NCI-H526 treated with DMSO at 0.1 percent for 48 hours (cell line): ENCODE results near the gene CLIC1.

Source experiments
- DNase-seq: peaks from one replicate; lab custom pipeline; 2025; lab: John Stamatoyannopoulos, UW

The CLIC1 gene

DNA sequence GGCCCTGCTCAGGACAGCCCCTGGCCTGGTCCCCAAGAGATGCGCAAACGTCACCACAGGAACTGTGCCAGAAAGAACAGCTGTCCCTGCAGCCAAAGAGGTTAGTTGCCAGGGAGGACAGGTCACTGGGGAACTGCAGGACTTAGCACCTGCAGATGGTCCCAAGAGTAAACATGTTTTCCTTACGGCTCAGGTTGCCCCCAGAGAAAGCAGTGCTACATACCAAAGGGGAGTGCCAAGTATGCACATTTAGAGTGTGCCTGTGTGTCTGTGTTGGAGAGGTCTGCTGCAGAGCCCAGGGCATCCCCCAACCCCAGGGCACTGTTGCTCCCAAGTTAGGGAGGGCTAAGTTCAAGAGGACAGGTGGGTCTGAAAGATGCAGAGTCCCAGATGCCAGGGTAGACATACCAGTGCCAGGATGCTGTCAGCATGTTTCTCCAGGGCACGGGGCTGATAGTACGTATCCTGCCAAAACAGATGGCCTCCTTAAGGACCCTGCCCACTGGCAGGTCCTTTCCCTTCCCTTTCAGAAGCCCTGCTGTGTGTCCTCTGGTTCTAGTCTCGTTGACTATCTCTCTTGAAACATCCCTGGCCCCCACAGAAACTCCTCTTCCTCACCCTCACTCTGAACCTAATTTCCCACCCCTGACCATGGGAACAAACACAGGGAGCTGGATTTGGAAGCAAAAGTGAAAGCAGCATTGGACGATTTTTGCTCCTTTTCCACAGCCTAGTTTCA, 34.5 kb downstream of the CLIC1 start:
- DNase-seq, result no peak

GRCh38 chr6:31700740-31701401, 35.5 kb downstream of the CLIC1 start:
- DNase-seq, result no peak

DNA sequence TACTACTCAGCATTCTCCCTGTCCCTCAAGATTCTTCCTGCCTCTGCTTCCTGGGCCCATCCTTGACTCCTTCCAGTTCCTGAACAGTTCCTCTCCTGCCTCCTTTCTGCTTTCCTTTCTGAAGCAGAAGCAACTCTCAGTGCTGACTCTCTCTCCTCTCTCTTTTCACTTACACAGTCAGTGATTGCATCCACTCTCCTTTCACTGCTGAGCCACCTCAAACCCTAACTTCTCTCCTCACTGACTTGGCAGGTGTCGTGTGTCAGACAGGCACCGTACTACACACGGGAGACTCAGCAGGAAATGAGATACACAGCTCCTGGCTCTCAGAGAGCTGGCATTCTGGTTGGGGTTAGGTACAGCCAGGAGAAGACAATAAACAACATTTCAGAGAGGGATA, 38.8 kb downstream of the CLIC1 start:
- no peak for DNase-seq

DNA sequence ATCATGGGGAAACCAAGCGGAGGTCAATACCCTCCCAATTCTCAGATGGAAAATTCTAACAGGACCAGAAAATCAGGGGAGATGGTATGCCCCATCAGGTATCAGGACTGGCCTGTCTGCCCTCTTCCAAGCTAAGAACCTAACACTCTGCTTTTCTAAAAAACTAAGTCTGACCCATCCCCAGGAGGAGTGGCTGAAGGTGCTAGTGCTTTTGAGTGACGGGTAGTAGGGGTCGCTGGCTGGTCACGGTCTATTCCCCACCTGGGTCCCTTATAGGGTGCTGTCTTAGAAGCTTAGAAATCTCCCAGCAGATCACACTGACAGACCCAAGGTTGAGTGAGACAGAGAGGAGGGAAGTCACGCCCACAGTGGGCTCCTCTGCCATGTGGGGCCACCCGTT, 42.8 kb downstream of the CLIC1 start:
- no peak for DNase-seq

DNA sequence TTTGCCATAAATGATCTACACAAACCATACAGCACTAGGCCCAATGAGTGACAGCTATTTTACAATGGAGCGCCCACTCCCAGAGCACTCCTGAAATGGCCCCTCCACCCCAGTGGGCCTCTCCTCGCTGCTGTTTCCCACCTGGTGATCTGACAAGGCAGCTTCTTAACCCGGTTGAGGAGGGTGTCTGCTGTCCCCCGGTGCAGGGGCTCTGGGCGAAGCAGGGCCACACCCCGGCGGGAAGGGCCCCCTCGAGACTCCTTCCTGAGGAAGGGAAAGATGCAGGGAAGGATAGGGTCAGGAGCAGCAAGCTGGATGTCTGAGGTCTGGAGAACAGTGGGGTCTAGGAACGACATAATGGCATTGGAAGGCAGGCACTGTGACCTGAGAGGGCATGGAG, 43.4 kb downstream of the CLIC1 start:
- DNase-seq, result no peak

GRCh38 chr6:31692353-31692752, 44.0 kb downstream of the CLIC1 start:
- DNase-seq, result no peak

DNA sequence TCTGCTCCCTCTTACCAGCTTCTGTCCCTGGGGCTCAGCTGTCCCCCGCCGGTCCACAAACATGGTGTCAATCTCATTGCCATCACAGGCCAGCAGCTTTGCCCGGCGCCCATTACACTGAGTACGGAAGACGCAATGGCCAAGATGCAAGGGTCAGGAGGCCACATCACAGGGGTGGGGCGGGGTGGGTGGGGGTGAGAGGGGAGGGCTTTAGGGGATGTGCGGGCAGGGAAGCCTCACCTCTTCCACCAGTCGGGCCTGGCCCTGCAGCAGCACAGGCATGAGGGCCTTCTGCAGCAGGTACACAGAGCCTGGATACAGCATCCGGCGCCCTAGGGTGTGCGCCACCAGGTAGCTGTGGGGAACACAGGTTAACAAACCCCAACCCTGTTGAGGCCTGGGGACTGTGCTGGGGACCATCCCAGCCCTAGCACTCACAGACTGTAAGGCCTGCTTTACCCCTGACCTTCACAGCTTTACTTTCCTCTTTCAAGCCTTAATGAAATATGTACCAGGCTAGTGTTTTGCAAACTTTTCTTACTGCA, 44.7 kb downstream of the CLIC1 start:
- DNase-seq, result no peak

DNA sequence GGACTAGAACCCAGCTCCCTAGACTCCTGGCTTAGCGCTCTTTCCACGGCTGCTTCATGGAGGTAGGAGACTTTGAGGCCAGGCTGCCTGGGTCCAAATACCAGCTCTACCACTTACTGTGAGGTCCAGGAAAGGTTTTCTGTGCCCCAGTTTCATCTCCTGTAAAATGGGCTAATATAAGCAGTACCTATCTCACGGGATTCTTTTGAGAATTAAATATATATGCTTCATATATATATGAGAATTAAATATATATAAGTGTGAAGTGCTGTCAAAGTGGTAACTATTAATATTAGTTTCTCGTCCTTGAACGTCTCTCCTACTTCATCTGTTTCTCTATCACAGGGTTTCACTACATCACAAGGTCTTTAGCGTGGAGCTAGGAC, 45.3 kb downstream of the CLIC1 start:
- no peak for DNase-seq

DNA sequence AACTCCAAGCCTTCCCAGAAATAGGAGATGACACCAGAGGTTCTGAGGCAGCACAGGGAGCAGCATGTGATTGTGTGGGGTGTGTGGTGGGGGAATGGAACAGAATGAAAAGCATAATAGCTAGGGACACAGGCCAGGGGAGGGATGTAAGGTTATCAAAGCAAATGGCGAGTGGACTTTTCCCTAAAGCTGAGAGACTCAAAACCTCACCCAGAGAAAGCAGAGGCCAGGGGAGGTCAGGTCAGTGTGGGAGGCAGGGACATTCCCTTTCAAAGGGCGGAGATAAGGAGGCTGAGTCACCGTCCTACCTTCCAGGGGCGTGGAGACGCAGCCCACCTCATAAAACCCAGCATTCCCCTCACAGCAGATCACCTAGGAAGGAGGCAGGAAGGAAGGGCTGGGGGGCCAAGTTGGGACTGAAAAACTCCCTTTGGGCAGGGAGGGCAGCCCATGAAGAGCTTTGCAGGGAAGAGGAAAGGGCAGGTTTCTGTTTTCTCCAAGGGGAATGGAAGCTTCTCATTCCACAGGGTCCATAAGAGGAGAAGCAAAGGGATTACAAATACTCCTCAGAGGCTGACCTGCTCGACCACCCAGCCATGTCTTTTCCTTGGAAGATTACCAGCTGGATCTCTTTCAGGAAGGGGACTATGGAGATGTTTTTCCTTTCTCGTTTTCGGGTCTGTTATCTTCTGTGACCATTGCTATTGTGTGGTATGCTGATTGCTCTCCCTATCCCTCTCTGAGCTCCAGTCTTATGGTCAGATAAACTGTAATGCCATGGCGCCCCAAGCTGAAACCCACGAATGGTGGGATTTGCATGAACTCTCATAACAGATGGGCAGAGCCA, 45.9 kb downstream of the CLIC1 start:
- no peak for DNase-seq

DNA sequence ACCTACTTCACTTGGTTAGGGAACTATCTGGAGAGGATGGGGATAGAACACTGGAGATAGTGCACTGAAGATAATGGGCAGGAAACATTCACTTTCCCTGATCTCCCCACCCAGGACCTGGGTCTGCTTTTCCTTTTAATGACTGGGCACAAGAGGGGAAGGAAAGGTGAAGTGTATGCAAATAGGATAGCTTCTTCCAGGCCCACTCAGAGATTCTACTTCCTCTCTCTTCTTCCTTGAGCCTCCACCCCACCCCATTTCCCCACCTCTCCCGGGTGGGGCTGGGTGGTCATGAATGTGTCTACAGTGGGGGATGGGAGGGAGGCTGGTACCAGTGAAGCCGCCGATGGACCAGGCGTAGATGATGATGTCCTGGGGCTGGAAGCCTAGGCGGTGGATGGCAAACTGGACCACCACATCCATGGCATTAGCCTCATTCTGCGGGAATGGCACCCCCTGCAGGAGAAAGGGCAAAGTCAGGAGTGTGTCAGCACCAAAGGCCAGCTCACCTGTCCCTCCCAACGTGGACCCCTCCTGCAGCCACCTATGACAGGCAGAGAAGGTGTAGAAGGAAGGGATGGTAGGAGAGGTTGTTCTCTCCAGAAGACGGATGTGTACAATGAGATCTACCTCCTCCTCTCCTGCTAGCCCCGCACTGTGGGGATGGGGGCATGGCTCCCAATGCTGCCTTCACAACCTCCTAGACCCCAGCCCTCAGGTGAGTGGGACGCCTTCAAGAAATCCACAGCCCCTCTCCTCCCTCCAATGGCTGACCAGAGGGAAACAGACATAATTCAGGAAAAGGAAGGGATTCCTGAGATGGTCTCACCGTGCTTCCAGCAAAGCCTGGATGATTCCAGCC, 46.9 kb downstream of the CLIC1 start:
- DNase-seq, result no peak

DNA sequence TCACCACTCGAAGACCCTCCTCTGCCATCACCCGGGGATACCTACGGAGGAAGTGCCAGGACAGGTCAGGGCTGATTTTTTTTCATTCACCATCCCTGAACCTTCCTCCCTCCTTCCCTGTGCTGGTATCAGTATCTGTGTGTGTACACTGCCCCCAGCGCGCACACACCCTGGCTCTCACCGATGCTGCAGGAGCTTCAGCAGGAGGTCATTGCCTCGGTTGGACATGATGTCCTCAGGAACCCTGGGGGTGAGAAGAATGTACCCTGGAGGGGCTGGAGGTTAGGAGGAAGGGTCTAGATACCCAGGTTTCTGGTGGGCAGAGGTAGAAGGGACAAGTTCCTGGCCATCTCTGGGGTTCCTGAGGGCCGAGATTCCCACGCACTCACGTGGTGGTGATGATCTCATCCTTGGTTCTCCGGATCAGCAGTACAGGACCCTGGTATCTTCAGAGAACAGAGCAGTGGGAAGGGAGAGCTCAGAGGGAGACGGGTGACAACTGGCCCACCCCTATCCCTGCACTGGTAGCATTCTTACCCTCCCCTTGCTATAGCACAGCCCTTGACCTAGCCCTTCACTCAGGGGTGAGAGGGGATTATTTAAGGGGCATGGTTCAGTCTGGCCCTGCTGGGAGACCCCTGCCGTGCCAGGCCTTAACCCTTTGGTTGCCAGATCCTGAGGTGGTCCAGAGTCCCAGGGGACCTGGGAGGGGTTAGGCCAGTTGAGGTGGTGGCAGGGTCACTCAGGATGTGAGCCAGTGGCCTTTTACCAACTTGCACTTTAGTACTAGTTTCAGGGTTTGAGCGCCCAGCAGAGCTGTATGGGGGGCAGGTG, 48.3 kb downstream of the CLIC1 start:
- DNase-seq, result no peak

- DNase-seq, result no peak
These were observed 49.0 kb downstream of the CLIC1 start for GRCh38 chr6:31687321-31687720.

- DNase-seq, result no peak
These were observed 49.8 kb downstream of the CLIC1 start for GRCh38 chr6:31686483-31686882.

- DNase-seq, result no peak
These were observed 52.7 kb downstream of the CLIC1 start for GRCh38 chr6:31683591-31683990.

DNA sequence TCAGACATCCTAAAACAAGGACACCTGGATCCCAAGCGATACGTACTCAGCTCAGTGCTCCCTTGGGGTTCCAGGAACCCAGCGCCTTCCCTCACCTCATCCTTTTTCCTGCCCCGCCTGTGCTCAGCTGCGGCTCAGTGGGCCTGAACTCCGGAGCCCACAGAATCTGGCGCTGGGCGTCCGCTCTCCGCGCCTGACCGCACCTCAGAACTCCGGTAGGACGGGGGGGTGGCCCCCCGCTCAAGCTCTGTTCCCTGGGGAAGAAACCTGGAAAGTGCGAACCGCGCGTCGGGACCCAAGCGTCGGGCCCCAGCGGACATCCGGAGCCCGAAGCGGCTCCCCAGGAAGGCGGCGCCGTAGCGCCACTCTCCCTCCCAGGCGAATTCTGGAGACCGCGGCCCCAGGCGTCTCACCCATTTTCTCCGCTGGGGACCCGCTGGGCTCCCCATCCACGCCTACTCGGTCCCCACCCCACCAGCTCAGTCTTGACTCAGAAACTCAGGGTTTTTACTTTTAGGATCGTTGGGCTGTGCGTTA, 55.1 kb downstream of the CLIC1 start:
- DNase-seq, result no peak
